Retinal pigment epithelial cell (primary cell): ENCODE results near the gene ALDH3B2.
"Not testable (repeated sequence)": the region's sequence is repeated elsewhere in the genome, so short reads cannot be mapped to it uniquely, and the experiment has no call there.

ENCODE experiments used
- DNase-seq: peaks from one replicate; pipeline ENCODE4 v3.0.0-alpha.2; 2010; ENCODE audit warnings: low read depth
- H3K4me3 ChIP-seq: 2 replicates; pipeline ENCODE4 v1.5.1; 2011; ENCODE audit warnings: mild to moderate bottlenecking, low read length, control low read depth, moderate library complexity
- TF ChIP-seq, protein P1 (sequence below): conservative IDR thresholded peaks from 2 replicates; pipeline ENCODE4 v1.5.1; 2011; ENCODE audit warnings: low read depth, low read length, control low read depth, inconsistent platforms

The ALDH3B2 gene

DNA sequence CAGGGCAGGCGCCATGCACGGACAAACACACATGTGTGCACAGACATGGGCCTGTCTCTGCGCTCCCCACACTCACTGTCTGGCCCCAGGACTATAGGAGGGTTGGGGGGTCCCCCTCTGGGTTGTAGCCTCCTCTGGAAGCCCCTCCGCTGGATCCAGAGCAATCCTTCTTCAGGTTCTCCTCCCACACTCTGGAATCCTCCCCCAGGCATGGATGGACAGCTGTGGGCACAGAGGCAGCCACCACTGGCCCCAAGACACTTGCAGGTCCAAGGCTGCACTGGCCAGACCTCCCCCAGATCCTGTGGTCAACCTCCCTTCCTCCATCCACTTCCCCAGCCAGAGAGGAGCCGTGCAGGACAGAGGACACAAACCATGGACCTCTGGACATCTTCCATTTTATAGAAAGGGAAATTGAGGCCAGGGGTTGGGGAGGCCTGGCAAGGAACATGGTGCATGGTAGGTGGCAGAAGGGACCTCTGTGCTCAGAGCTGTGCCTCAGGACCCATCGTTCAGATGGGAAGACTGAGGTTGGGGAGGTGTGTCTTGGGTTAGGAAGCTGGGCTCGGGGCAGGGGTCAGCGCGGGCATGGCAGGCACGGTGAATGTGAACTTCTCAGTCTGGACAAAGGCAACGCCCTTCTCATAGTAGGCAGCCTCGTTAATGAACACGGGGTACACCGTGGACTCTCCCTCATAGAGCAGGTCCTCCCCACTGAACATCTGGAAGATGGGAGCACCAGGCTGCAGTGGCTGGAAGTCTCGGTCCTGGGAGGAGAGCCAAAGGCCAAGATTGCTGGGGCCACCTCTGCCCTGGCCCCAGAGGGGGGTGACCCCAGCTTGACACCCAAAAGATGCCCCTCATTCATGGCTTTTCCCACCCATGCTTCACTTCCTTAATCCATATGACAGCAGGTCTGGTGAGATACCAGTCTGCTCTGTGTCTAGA is 32.0 kb downstream of the ALDH3B2 start:
- no peak for DNase-seq
- no peak overlapping the region for H3K4me3 ChIP-seq
- TF ChIP-seq, protein P1, sequence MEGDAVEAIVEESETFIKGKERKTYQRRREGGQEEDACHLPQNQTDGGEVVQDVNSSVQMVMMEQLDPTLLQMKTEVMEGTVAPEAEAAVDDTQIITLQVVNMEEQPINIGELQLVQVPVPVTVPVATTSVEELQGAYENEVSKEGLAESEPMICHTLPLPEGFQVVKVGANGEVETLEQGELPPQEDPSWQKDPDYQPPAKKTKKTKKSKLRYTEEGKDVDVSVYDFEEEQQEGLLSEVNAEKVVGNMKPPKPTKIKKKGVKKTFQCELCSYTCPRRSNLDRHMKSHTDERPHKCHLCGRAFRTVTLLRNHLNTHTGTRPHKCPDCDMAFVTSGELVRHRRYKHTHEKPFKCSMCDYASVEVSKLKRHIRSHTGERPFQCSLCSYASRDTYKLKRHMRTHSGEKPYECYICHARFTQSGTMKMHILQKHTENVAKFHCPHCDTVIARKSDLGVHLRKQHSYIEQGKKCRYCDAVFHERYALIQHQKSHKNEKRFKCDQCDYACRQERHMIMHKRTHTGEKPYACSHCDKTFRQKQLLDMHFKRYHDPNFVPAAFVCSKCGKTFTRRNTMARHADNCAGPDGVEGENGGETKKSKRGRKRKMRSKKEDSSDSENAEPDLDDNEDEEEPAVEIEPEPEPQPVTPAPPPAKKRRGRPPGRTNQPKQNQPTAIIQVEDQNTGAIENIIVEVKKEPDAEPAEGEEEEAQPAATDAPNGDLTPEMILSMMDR = no peak

DNA sequence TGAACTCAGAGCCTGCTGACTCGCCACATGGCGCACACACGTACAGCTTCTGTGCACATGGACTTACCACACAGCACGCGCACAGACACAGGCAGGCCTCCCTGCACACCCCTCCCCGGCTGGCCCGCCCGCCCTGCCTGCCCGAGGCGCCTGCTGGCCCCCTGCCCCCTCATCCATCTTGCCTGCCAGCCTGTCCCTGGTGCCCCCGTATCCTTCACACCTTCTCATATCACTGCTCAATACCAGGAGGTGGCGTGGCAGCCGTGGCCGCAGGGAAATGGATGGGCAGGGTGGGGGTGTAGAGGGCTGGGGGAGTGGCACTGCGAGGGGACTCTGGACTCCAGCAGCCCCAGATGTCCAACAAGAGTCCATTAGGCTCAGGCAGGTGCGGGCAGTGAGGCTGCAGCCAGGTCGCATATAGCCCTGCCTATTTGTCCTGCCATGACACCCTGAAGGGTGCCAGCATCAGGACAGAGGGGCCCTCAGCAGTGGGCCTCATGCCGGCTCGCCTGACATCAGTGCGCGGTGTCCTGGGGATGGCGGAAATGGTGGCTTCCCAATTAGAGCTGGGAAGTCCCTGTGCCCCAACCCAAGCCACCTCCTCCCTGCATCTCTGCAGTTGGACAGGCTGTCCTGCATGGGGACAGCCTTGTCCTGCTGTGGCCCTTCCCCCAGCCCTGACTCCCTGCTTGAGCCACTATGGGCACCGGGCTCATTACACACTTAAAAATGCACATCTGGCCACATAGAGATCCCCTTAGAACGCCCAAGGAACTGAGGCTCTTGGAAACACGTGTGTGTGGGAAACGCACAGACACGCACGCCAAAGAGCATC is 32.9 kb downstream of the ALDH3B2 start:
- no peak for DNase-seq
- TF ChIP-seq, protein P1 = no peak
- H3K4me3 ChIP-seq = no peak overlapping the region

DNA sequence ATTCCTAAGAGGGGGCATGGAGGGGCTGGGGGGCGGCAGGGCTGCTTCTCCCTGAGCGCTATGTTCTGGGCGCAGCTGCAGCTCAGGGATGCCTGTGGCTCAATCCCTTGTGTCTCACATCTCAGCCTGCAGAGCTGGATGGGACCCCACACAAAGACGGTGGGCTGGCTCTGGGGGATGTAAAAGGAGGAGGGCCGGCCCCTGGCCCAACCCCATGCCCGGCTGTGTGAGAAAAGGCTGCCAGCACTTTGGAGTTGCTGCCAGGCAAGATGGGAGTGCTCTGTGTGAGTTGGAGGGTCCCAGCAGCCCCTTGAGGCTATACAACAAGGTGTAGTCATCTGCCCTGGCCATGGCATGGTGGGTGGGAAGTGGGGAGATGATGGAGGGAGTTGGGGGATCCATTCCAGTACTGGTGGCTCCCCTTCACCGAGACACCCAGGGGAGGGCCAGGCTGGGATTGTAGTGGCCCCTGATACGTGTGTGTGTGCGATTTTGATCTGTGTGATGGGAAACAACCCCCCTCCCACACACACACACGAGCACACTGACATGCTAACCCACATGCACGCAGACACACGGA is 33.6 kb downstream of the ALDH3B2 start:
- no peak for DNase-seq
- H3K4me3 ChIP-seq = no peak overlapping the region
- TF ChIP-seq, protein P1 = no peak

DNA sequence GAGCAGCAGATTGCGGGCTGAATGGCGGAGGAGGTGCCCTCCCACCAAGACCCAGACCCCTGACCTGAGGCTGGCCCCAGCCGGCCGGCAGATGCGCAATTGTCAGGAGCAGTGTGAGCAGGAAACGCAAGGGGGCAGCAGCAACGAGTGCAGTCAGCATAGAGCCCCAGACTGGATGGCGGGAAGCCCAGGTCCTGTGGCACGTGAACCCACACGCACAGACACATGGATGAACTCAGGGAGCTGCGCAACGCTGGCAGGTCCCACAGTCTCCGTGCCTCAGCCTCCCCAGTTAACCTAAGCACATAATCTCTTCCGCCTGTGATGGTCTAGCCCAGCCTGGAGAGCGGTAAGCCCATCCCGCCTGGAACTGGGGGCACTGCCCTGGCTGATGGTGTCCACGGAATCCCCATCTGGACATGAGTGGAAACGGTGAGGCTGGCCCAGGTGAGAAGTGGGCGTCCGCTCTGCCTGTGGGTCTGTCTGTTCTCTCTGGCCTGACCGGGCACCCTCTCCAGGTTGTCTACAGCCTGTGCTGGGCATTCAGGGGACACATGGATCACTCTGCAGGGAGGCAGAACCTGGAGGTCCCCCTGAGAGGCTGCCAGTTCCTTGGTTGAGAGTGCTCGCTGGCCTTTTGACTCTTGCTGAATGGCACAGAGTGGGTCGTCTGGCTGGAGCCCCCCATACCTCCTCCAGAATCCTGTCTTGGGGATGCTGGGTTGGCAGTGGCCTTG is 34.2 kb downstream of the ALDH3B2 start:
- no peak overlapping the region for H3K4me3 ChIP-seq
- DNase-seq = no peak
- TF ChIP-seq, protein P1 = peak; percentile 80

DNA sequence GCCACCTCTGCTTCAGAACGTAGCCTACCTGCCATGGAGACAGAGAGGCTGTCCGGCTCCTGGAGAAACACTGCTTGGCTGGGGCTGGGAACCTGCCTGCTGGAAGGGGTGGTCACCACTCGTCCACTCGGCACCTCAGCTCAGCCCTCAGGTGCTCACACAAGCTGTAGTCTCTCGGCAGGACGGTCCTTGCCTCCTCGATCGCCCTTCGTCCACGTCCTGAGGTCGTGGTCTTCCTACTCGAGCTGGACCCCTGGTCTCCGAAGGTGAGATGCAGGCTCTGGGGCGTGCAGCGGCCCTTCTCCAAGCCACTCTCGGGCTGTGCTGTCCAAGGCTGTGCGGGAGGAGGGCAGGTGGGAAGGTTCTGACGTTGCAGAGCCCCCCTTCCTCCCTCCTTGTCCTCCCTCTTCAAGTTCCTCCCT is 35.0 kb downstream of the ALDH3B2 start, which contains the start of gene TBX10:
TBX10 (minus strand) TSS at position 326 of the 422 bp plus-strand sequence; CDS start at position 35, 291 bp downstream.
- TF ChIP-seq, protein P1 = no peak
- no peak within 1 kb of the TSS for H3K4me3 ChIP-seq
- no peak for DNase-seq

DNA sequence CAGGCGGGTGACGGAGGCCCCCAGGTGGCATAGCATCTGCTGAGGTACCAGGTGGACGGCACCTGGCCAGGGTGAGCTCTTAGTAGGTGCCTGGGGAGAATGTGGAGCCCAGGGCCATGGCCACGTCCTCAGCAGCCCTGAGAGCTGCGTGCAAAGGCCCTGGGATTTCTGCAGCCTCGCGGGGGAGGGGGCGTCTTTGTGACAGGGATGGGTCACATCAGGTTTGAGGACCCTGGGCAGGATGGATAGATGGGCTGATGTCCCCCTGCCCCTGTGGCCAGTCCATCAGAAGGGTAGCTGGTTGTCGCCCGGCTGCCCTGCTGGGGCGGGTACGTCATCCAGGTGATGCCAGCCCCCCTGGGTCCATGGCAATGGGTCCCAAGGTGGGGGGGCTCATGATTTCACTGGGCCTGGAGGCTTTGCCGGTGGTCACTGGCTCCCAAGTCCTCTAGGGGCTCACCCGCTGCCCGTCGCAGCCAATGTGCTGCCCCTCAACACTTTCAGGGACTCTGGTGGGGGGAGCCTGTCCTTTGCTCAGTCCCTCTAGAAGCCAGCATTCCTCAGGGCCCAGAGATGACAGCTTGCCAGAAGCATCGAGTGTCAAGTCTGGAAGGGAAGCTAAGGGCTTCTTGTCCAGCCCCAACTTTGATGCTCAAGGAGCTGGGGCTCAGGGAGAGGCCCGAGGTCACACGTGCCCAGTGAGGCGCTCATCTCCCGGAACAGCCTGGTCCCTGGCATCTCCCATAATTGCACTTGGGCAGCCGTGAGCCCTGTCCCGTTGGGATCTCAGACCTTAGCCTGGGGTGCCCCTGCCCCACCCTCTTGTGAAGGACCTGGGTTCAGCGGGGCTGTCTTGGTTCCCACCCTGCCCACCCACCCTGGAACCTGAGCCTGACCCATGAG is 35.6 kb downstream of the ALDH3B2 start:
- DNase-seq = no peak
- TF ChIP-seq, protein P1 = no peak
- no peak overlapping the region for H3K4me3 ChIP-seq

DNA sequence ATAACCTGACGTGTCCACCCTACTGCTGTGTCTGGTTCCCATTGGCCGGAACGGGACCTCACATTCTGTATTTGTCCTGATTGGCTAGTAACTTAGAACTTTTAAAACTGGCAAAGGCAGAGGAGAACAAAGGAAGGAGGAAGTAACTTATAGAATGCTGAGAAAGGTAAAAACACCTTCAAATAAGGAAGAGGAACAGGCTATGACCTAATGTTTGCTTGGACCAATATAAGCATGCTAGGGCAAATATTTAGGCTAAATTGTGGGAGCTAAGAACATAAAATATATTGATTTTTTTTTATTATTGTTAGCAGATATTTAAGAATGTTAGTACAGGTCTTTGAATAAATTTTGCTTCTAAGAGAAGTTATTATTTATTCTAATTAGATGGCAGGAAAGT is 37.0 kb downstream of the ALDH3B2 start:
- H3K4me3 ChIP-seq, DNase-seq: not testable (repeated sequence)
